HG03520 (cell line): Measurements from ENCODE around the gene UQCRHL.
"Not testable (repeated sequence)": the region's sequence is repeated elsewhere in the genome, so short reads cannot be mapped to it uniquely, and the experiment has no call there.

Source experiments
- ATAC-seq: cut with Tn5 transposase; IDR thresholded peaks from one replicate; pipeline ENCODE4 v1.9.1; 2021; ENCODE audit warnings: mild to moderate bottlenecking, moderate library complexity; ENCODE audit not compliant: unreplicated experiment

UQCRHL gene

DNA sequence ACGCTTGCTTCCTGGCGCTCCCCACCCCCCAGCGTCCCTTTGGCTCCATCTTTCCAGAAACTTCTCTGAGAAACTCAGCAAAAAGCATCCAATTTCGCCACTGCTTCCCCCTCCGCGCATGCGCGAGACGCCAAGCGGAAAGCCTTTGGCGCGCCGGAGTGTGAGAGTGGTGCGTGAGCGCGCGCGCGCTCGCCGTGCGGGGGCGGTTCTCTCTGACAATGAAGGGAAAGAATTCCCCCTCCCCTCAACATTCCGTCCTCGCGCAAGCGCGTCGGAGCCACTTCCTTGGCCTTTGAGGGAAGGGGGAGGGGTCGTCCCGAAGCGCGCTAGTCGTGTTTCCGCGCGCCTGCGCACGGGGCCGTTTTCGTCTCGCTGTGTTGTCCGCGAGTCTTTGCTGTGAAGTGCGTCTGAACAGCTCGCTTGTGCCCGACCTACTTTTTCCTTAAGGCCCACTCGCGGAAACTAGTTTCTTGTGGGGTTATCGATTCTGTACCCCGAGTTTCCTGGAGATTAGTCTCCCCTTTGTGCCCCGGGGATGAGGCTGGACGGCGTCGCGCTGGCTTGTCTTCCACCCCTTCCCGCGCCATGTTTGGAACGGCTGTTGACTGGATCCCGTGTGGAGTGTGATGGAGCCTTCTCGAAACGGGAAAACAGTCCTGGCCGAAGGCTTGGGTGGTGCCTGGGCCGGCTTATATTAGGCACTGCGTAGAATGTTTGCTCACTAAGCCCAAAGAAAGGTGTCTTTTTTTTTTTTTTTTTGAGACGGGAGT lies 28.5 kb upstream of the UQCRHL start:
- ATAC-seq = peak; percentile 47

GRCh38 chr1:15835205-15835740 lies 27.8 kb upstream of the UQCRHL start:
- peak; percentile 1 for ATAC-seq

GRCh38 chr1:15834406-15835204 lies 27.2 kb upstream of the UQCRHL start:
- ATAC-seq = peak; percentile 39

GRCh38 chr1:15833842-15834405 lies 26.5 kb upstream of the UQCRHL start:
- ATAC-seq = no peak

DNA sequence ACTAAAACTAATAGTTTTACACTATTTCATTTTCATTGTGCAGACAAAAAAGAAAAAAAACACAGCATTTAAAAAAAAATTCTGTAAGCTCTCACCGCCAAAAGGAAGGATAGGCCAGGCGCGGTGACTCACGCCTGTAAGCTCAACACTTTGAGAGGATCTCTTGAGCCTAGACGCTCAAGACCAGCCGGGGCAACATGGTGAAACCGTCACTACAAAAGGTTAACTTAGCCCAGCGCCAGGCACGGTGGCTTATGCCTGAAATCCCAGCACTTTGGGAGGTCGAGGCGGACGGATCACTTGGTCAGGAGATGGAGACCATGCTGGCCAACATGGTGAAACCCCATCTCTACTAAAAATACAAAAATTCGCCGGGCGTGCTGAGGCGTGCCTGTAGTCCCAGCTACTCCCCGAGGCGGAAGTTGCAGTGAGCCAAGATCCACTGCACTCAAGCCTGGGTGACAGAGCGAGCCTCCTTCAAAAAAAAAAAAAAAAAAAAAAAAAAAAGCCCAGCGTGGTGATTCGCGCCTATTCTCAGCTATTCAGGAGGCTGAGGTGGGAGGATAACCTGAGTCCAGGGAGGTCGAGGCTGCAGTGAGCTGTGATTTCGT lies 25.7 kb upstream of the UQCRHL start:
- no peak for ATAC-seq

GRCh38 chr1:15830258-15830657 lies 22.8 kb upstream of the UQCRHL start:
- no peak for ATAC-seq

- not testable (repeated sequence) for ATAC-seq
Measured at GRCh38 chr1:15828931-15829330, 21.5 kb upstream of the UQCRHL start.

GRCh38 chr1:15827567-15827966 lies 20.1 kb upstream of the UQCRHL start:
- ATAC-seq = not testable (repeated sequence)

DNA sequence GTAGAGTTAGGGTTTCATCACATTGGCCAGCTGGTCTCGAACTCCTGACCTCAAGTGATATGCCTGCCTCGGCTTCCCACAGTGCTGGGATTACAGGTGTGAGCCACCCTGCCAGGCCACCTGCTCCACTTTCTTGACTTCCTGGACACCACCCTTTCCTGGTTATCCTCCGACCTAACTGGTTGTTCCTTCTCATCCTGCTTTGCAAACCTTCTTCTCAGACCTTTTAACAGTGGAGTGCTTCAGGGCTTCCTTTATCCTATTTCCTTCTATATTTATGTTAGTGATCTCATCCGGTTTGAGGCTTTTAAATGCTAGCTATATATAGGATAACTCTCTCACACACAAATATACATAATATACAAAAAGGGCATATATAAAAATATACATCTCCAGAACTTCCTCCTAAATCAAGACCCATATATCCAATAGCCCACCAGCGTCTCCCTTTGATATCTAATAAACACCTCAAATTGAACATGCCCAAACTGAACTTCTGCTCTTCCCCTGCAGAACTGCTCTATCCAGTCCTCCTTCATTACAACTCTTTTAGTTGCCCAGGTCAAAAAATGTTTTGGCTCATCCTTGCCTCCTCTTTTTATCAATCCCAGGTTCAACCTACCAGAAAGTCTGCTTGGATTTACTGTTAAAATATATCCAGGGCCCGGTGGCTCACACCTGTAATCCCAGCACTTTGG lies 19.5 kb upstream of the UQCRHL start:
- no peak for ATAC-seq

DNA sequence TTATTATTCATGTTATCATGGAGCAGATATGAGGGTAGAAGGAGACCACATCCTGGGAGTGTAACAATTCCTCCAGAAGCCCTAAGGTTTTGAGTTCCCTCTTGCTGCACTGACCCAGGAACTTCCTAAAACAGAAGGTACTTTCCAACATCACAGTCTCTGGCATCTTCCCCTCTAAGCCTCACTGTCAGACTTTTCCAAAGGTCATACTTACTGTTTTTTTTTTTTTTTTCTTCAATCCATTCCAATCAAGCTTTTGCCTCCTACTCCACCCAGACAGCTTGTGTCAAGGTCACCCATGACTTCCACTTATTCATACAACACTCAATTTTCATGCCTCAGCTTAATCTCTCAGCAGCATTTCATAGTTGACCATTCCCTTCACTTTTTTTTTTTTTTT lies 18.4 kb upstream of the UQCRHL start:
- ATAC-seq = no peak

DNA sequence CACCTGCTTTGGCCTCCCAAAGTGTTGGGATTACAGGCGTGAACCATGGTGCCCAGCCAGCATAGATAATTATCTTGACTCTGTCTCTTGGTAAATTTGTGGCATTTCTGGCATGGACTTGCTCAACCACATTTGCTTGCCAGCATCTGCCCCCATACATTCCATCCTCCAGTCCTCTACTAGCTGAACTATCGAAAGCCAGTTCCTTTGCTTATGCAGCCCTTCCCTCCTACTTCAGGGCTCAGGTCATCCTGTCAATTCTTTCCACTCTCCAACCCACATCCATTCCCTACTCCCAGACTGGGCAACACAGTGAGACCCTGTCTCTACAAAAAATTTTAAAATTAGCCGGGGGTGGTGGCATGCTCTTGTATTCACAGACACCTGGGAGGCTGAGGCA lies 13.0 kb upstream of the UQCRHL start:
- no peak for ATAC-seq

DNA sequence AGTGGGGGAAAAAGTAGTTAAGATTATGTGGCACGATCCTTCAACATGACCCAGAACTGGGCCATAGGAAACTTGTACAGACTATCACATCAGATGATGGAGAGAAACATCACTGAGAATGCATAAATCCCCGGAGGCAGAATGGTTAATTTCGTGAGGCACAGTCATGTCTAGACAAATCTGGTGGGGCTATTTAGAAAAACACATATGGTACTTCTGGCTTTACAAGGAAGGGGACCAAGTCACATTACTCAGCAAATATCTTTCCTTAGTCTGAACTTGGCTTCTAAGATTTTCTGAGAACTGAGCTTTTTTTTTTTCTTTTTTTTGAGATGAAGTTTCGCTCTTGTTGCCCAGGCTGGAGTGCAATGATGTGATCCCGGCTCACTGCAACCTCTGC lies 9.2 kb upstream of the UQCRHL start:
- ATAC-seq = no peak

DNA sequence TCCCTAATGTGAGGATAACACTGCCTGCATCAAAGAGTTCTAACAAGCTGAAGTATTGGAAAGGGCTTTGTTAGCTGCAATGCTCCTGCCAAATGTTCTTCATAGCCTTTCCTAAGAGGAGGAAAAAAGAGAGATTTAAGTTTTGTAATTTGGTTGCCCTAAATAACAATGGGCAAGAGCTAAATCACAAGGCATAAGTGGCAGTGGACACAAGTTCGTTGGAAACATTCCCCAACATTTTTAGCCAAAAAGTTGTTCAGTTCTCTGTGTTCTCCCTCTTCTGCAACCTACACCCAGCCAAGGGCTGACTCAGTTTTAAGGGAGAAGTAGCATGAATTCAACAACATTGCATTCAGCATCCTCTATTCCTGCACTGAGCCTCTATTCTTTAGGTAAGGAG lies 2.6 kb upstream of the UQCRHL start:
- ATAC-seq = no peak

DNA sequence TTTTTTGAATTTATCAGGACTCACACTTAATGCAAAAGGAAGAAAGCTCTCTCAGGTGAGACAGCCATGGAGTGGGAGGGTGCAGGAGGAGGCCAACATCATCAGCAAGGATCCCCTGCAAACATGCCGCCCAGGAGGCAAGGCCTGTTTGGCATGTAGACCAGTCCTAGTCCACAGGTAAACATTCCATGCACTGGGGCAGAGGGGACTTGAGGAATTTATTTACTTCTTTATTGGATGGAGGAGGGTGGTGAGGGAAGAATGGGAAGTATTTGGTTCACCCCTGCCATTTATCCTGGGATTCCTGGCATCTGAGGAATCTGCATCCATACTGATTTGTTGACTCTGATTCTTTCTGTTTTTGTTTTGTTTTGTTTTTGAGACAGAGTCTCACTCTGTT lies 1.5 kb upstream of the UQCRHL start:
- no peak for ATAC-seq

- no peak for ATAC-seq
Measured at GRCh38 chr1:15807121-15807520, 328 bp downstream of the UQCRHL start.

- ATAC-seq = no peak
Measured at GRCh38 chr1:15804060-15804459, 3.4 kb downstream of the UQCRHL start.

GRCh38 chr1:15803380-15803779 lies 4.1 kb downstream of the UQCRHL start:
- ATAC-seq = no peak

GRCh38 chr1:15802234-15802965 lies 5.0 kb downstream of the UQCRHL start:
- ATAC-seq = no peak

DNA sequence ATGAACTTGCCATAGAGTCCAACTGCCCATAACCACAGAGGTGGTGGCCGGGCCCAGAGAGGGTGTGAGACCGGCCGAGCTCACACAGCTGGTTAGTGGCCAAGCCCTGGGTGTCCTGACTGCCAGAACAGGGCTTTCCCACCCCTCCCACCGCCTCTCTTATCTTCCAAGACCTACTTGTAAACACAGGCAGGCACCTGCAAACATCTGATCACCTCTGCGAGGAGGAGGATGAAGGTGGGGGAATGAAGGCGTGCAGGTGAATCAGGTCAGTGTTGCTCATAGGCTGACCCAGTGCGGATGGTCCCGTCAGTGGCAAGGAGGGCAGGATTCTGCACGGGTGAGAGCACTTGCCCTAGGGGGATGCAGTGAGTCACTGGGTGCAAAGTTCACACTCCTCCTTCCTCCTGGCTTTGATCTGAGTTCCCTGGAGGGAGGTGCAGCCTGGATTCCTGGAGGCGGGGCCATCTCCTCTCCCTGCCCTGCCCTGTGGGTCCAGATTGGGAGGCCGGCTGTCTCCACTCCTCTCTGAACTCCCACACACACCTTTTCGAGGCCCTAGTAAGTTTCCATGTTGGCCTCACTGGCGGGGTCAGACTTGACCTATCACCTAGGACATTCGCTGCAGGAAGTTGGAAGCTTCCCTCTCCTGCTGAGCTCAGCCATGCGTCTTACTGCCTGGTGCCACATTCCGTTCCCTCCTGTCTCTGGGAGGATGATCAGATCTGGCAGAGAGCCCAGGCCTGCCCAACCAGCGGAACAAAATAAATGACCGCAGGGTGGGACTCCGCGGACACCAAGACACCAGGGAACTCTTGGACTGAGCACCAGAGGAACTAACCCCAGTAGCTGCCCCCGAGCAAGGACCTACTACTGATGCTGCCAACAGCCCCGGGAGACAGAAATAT lies 7.3 kb downstream of the UQCRHL start:
- ATAC-seq = no peak
